ENCODE measurements around the gene MPL.

GRCh38 chr1:43324810-43325209 is 12.8 kb upstream of the MPL start:
- no peak for TF ChIP-seq CTCF (optimal IDR thresholded peaks at IDR 0.05 in 1 of 3, IDR thresholded peaks at IDR 0.05 in 1 of 3, conservative IDR thresholded peaks at IDR 0.05 in 1 of 3; ENCODE audit: extremely low read depth in 1 of 3, insufficient read depth in 2 of 3, low read length in 3 of 3)
- no peak for TF ChIP-seq EZH2 (IDR thresholded peaks at IDR 0.05; ENCODE audit: low read length)

Data from keratinocyte (primary cell).